Measurements from ENCODE around the gene ABHD8.

- no peak; the same call in 1 of the 2 replicates for TF ChIP-seq POLR2AphosphoS5 (IDR thresholded peaks at IDR 0.05; ENCODE audit: borderline replicate concordance, low read depth, low read length)
- no peak for TF ChIP-seq EZH2 (IDR thresholded peaks at IDR 0.05)
- TF ChIP-seq FOXP2 (optimal IDR thresholded peaks at IDR 0.05; ENCODE audit: control extremely low read depth, extremely low read length, insufficient read depth): no peak
Measured at GRCh38 chr19:17321655-17322489, 18.6 kb upstream of the ABHD8 start.

All from SK-N-MC (cell line).